WTC11 (cell line): ENCODE results near the gene USH2A. TPM values are rescaled to one million over a fixed set of nuclear protein-coding genes. Genes with fewer than 3 reads are reported as not detected.

Experiments used
- ATAC-seq: fragments of 200-7000 bp; cut with Tn5 transposase; 2 replicates; pipeline ENCODE4 v1.10.0; 2021; ENCODE audit warnings: mild to moderate bottlenecking, moderate library complexity
- CTCF ChIA-PET: fragments of 300-600 bp; sonication (Branson Sonifier 250); formaldehyde crosslinking; loops from one replicate; lab custom pipeline; 2021; ENCODE audit warnings: antibody characterized with exemption; lab: Charles Lee
- POLR2A ChIA-PET: fragments of 350-600 bp; sonication (Branson Sonifier 250); formaldehyde crosslinking; loops from one replicate; lab custom pipeline; 2021; ENCODE audit warnings: antibody characterized with exemption; lab: Charles Lee
- DNase-seq: peaks from one replicate; pipeline ENCODE4 v3.0.0; 2021; ENCODE audit warnings: low spot score
- H3K27ac Mint-ChIP-seq: 2 replicates; pipeline ENCODE4 v1.8.0; 2021; ENCODE audit warnings: mixed read lengths
- H3K27me3 Mint-ChIP-seq: 2 replicates; pipeline ENCODE4 v1.8.0; 2021; ENCODE audit warnings: low read depth, mild to moderate bottlenecking, moderate library complexity, mixed read lengths
- H3K36me3 Mint-ChIP-seq: 2 replicates; pipeline ENCODE4 v1.8.0; 2021; ENCODE audit warnings: mixed read lengths
- H3K4me1 Mint-ChIP-seq: 2 replicates; pipeline ENCODE4 v1.8.0; 2022; ENCODE audit warnings: mixed read lengths
- H3K4me3 Mint-ChIP-seq: 2 replicates; pipeline ENCODE4 v1.8.0; 2021; ENCODE audit warnings: mild to moderate bottlenecking, moderate library complexity, mixed read lengths
- H3K9me3 Mint-ChIP-seq: 2 replicates; pipeline ENCODE4 v1.8.0; 2021; ENCODE audit warnings: mixed read lengths
- AR ChIP-seq: fragments of 250-450 bp; sonication (Bioruptor Pico); IDR thresholded peaks from 2 replicates; pipeline ENCODE4 v1.9.0; 2021; ENCODE audit warnings: mild to moderate bottlenecking
- E2F5 ChIP-seq: sonication (generic); formaldehyde crosslinking; IDR thresholded peaks from 2 replicates; pipeline ENCODE4 v1.8.1; 2022; ENCODE audit warnings: mild to moderate bottlenecking, moderate library complexity, missing genetic modification reagents
- ETV6 ChIP-seq: sonication (generic); formaldehyde crosslinking; IDR thresholded peaks from 2 replicates; pipeline ENCODE4 v1.8.1; 2022; ENCODE audit warnings: mild to moderate bottlenecking, missing genetic modification reagents
- FOXK1 ChIP-seq: sonication (generic); formaldehyde crosslinking; IDR thresholded peaks from 2 replicates; pipeline ENCODE4 v1.8.0; 2022; ENCODE audit warnings: mild to moderate bottlenecking, moderate library complexity, missing genetic modification reagents
- GRHL2 ChIP-seq: fragments of 250-450 bp; sonication (Bioruptor Pico); IDR thresholded peaks from 2 replicates; pipeline ENCODE4 v1.8.0; 2022; ENCODE audit warnings: mild to moderate bottlenecking, moderate library complexity; ENCODE audit not compliant: insufficient replicate concordance, severe bottlenecking
- MYBL2 ChIP-seq: sonication (generic); formaldehyde crosslinking; IDR thresholded peaks from 2 replicates; pipeline ENCODE4 v1.8.1; 2023; ENCODE audit warnings: mild to moderate bottlenecking, moderate library complexity, missing genetic modification reagents
- NFATC4 ChIP-seq: fragments of 250-450 bp; sonication (Bioruptor Pico); IDR thresholded peaks from 2 replicates; pipeline ENCODE4 v1.9.0; 2021; ENCODE audit warnings: mild to moderate bottlenecking
- NFYB ChIP-seq: sonication (generic); formaldehyde crosslinking; conservative IDR thresholded peaks from 2 replicates; pipeline ENCODE4 v1.8.0; 2022; ENCODE audit warnings: low read depth, missing genetic modification reagents
- PRDM15 ChIP-seq: sonication (generic); formaldehyde crosslinking; IDR thresholded peaks from 2 replicates; pipeline ENCODE4 v1.8.0; 2022; ENCODE audit warnings: missing genetic modification reagents
- RELA ChIP-seq: sonication (generic); formaldehyde crosslinking; IDR thresholded peaks from 2 replicates; pipeline ENCODE4 v1.8.1; 2022; ENCODE audit warnings: missing genetic modification reagents, mild to moderate bottlenecking, borderline replicate concordance
- RORB ChIP-seq: fragments of 250-450 bp; sonication (Bioruptor Pico); IDR thresholded peaks from 2 replicates; pipeline ENCODE4 v1.9.0; 2021; ENCODE audit warnings: mild to moderate bottlenecking
- SMAD4 ChIP-seq: sonication (generic); formaldehyde crosslinking; IDR thresholded peaks from 2 replicates; pipeline ENCODE4 v1.8.0; 2022; ENCODE audit warnings: mild to moderate bottlenecking, missing genetic modification reagents
- ZNF121 ChIP-seq: sonication (generic); formaldehyde crosslinking; IDR thresholded peaks from 2 replicates; pipeline ENCODE4 v1.8.0; 2023; ENCODE audit warnings: missing genetic modification reagents
- total RNA-seq: library from RNA; stranded (reverse); gene quantifications from 3 replicates; pipeline ENCODE4 v1.2.3, GENCODE V29; 2021
- TF ChIP-seq, protein P1 (sequence below): fragments of 250-450 bp; sonication (Bioruptor Pico); IDR thresholded peaks from 2 replicates; pipeline ENCODE4 v2.1.2; 2022; ENCODE audit warnings: mild to moderate bottlenecking, moderate library complexity
- TF ChIP-seq, protein P2 (sequence below): sonication (generic); formaldehyde crosslinking; IDR thresholded peaks from 2 replicates; pipeline ENCODE4 v1.8.1; 2023; ENCODE audit warnings: mild to moderate bottlenecking, missing genetic modification reagents, moderate library complexity
- TF ChIP-seq, protein P3 (sequence below): fragments of 250-450 bp; sonication (Bioruptor Pico); IDR thresholded peaks from 2 replicates; pipeline ENCODE4 v1.8.0; 2021; ENCODE audit warnings: mild to moderate bottlenecking
- TF ChIP-seq, protein P4 (sequence below): sonication (generic); formaldehyde crosslinking; IDR thresholded peaks from 2 replicates; pipeline ENCODE4 v1.8.0; 2022; ENCODE audit warnings: mild to moderate bottlenecking, missing genetic modification reagents
- TF ChIP-seq, protein P5 (sequence below): sonication (generic); formaldehyde crosslinking; conservative IDR thresholded peaks from 2 replicates; pipeline ENCODE4 v1.8.1; 2022; ENCODE audit warnings: mild to moderate bottlenecking, missing genetic modification reagents

Gene USH2A
- total RNA-seq, 1 experiment from 2014 or later: 0.37 TPM

DNA sequence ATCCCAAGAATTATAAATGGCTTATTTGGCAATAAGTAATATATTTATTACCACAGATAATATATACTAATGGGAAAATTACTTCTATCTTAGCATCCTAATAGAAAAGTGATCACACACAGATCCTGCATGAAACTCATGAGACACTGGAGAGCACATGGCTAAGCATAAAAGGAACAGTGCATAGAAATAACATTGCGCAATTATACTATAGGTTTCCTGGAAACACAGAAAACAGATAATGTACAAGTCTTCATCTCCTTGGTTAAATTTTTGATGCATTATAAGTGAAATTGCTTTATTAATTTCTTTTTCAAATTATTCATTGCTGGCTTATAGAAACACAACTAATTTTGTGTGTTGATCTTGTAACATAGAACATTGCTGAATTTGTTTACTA, 210.4 kb downstream of the USH2A start (continued):
- TF ChIP-seq GRHL2 (CRISPR knock-in tag): no peak
- TF ChIP-seq, protein P1, sequence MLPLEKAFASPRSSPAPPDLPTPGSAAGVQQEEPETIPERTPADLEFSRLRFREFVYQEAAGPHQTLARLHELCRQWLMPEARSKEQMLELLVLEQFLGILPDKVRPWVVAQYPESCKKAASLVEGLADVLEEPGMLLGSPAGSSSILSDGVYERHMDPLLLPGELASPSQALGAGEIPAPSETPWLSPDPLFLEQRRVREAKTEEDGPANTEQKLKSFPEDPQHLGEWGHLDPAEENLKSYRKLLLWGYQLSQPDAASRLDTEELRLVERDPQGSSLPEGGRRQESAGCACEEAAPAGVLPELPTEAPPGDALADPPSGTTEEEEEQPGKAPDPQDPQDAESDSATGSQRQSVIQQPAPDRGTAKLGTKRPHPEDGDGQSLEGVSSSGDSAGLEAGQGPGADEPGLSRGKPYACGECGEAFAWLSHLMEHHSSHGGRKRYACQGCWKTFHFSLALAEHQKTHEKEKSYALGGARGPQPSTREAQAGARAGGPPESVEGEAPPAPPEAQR: no peak
- TF ChIP-seq, protein P2, sequence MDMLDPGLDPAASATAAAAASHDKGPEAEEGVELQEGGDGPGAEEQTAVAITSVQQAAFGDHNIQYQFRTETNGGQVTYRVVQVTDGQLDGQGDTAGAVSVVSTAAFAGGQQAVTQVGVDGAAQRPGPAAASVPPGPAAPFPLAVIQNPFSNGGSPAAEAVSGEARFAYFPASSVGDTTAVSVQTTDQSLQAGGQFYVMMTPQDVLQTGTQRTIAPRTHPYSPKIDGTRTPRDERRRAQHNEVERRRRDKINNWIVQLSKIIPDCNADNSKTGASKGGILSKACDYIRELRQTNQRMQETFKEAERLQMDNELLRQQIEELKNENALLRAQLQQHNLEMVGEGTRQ: no peak
- no peak for TF ChIP-seq SMAD4
- TF ChIP-seq PRDM15 (CRISPR knock-in tag): no peak
- TF ChIP-seq, protein P3, sequence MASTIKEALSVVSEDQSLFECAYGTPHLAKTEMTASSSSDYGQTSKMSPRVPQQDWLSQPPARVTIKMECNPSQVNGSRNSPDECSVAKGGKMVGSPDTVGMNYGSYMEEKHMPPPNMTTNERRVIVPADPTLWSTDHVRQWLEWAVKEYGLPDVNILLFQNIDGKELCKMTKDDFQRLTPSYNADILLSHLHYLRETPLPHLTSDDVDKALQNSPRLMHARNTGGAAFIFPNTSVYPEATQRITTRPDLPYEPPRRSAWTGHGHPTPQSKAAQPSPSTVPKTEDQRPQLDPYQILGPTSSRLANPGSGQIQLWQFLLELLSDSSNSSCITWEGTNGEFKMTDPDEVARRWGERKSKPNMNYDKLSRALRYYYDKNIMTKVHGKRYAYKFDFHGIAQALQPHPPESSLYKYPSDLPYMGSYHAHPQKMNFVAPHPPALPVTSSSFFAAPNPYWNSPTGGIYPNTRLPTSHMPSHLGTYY (CRISPR knock-in tag): no peak

DNA sequence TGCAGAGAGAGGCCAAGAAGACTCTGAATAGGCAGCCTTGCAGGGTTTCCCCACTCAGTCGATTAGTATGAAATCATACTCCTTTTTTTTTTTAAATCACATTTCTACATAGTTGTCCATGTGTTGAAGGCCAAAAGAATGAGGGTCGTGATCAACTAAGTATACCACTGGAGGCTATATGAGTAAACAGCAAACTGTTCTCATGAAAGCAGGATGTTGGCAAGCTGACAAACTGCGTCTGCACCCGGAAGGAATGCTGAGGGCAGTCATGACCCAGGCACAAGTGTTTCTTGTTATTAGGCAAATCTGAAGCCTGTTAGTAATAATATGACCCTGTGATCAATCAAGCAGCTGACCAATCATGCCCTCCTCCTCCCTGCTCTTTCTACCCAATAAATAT, 213.2 kb downstream of the USH2A start:
- H3K27me3 Mint-ChIP-seq: no peaks in the 10 kb centered on the region
- ChIA-PET CTCF (interaction anchor here (0.6 to 1.6 kb wide), 3 partner anchors 10 to 46 kb away, joined by 3 to 10 read pairs (median 6); no protein-coding TSS in a partner anchor), POLR2A (interaction anchor here (0.6 kb wide), 1 partner anchor 473 kb away, joined by 3 read pairs; no protein-coding TSS in a partner anchor)
- H3K27ac Mint-ChIP-seq: 0 out of 2 replicates have a peak overlapping the region, but pooled peaks have one; percentile 19
- H3K4me3 Mint-ChIP-seq: no peak overlapping the region
- H3K36me3 Mint-ChIP-seq: no peaks in the 10 kb centered on the region
- ATAC-seq (no peak), DNase-seq (no peak)
- no peaks in the 10 kb centered on the region for H3K9me3 Mint-ChIP-seq
- H3K4me1 Mint-ChIP-seq: no peaks in the 10 kb centered on the region
- TF ChIP-seq ZNF121 (CRISPR knock-in tag) (no peak), GRHL2 (CRISPR knock-in tag) (no peak), NFATC4 (CRISPR knock-in tag) (no peak), MYBL2 (CRISPR knock-in tag) (no peak), RORB (no peak), RELA (no peak), AR (no peak), ETV6 (no peak), FOXK1 (CRISPR knock-in tag) (no peak), NFYB (CRISPR knock-in tag) (no peak), E2F5 (CRISPR knock-in tag) (no peak)
- TF ChIP-seq, protein P4, sequence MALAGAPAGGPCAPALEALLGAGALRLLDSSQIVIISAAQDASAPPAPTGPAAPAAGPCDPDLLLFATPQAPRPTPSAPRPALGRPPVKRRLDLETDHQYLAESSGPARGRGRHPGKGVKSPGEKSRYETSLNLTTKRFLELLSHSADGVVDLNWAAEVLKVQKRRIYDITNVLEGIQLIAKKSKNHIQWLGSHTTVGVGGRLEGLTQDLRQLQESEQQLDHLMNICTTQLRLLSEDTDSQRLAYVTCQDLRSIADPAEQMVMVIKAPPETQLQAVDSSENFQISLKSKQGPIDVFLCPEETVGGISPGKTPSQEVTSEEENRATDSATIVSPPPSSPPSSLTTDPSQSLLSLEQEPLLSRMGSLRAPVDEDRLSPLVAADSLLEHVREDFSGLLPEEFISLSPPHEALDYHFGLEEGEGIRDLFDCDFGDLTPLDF (CRISPR knock-in tag): no peak
- TF ChIP-seq, protein P2: no peak
- TF ChIP-seq, protein P5, sequence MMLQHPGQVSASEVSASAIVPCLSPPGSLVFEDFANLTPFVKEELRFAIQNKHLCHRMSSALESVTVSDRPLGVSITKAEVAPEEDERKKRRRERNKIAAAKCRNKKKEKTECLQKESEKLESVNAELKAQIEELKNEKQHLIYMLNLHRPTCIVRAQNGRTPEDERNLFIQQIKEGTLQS: no peak
